Memory B cell (primary cell): ENCODE measurements around the gene RIT2.

ENCODE experiments used
- ATAC-seq: fragments of 150-1000 bp; cut with Tn5 transposase; 2 replicates; pipeline ENCODE4 v1.10.0; 2021; ENCODE audit warnings: low read depth, mild to moderate bottlenecking, moderate library complexity
- DNase-seq, 2 donors: peaks; one replicate each; pipeline ENCODE4 v3.0.0; 2022; ENCODE audit warnings: low spot score in 2 of 2
- H3K27ac Mint-ChIP-seq: one replicate; pipeline ENCODE4 v1.8.0; 2022; ENCODE audit warnings: mild to moderate bottlenecking, moderate library complexity, mixed read lengths
- H3K27me3 Mint-ChIP-seq: one replicate; pipeline ENCODE4 v1.8.0; 2022; ENCODE audit warnings: mixed read lengths
- H3K36me3 Mint-ChIP-seq: one replicate; pipeline ENCODE4 v1.8.0; 2022; ENCODE audit warnings: mild to moderate bottlenecking, mixed read lengths
- H3K4me1 Mint-ChIP-seq: one replicate; pipeline ENCODE4 v1.8.0; 2022; ENCODE audit warnings: mixed read lengths
- H3K4me3 Mint-ChIP-seq: one replicate; pipeline ENCODE4 v1.8.0; 2022; ENCODE audit warnings: mild to moderate bottlenecking, moderate library complexity, mixed read lengths
- H3K9me3 Mint-ChIP-seq: one replicate; pipeline ENCODE4 v1.8.0; 2022; ENCODE audit warnings: mixed read lengths

RIT2 gene

DNA sequence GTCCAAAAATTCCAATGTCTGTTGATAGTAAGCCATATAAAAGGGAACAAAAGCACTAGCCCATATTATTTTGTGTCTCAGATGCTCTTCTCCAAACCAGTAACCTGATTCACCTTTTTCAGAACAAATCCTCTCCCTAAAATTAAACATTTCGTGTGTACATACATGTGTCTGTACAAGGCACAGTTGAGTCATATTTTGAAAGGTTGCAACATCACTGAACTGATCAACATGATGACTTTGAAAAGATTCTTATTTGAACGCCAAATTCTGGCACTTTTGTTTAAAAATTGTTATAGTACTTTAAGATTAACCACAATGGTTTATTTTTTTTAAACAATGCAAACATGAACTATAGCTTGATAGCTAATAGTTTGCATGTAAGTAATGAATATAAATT is 102.5 kb downstream of the RIT2 start:
- Mint-ChIP-seq H3K4me3 (no peak overlapping the region), H3K27me3 (no peaks in the 10 kb centered on the region), H3K9me3 (peaks cover 5% of the 10 kb centered on the region), H3K4me1 (no peaks in the 10 kb centered on the region), H3K36me3 (no peaks in the 10 kb centered on the region), H3K27ac (no peak overlapping the region)
- no peak for ATAC-seq
- DNase-seq = no peak

DNA sequence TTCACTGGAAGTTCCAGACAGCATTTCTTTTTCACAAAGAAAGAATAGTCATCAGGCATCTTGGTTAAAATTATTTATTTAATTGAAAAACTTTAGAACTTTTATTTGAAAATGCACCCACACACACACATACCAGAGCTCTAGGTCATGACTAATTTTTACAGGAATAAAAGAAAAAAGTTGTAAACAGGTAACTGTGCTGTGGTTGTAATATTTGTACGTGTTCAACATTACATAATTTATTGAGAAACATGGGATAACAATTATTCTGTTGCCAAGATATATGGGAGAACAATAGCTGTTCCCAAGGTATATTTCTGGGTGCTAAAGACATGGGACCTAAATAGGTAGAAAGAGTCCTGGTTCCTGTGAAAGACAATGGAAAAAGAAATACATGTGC is 104.9 kb downstream of the RIT2 start:
- H3K27me3 Mint-ChIP-seq = no peaks in the 10 kb centered on the region
- no peak overlapping the region for H3K27ac Mint-ChIP-seq
- ATAC-seq (no peak), DNase-seq (no peak)
- no peaks in the 10 kb centered on the region for H3K36me3 Mint-ChIP-seq
- H3K4me3 Mint-ChIP-seq = no peak overlapping the region
- H3K4me1 Mint-ChIP-seq = no peaks in the 10 kb centered on the region
- peaks cover 5% of the 10 kb centered on the region for H3K9me3 Mint-ChIP-seq

DNA sequence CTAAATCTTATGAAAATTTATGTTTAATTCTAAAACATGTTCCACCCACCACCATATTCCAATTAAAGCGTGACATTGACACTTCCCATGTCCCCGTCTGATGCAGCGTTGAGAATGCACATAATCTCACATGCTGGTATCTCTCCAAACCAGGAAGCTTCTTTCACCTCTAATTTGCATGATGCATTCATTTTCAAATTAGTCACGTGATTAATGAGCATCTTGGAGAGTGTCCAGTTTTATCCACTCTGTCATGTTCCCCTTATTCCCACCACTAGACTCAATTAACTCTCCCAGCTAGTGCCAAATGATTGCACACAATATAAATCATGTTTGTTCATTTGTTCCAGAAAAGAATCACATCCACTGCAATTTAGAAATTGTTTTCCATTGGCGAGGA is 105.8 kb downstream of the RIT2 start:
- ATAC-seq = no peak
- Mint-ChIP-seq H3K27me3 (no peaks in the 10 kb centered on the region), H3K4me1 (no peaks in the 10 kb centered on the region), H3K36me3 (no peaks in the 10 kb centered on the region), H3K4me3 (no peak overlapping the region), H3K9me3 (peaks cover 5% of the 10 kb centered on the region), H3K27ac (no peak overlapping the region)
- DNase-seq = no peak

DNA sequence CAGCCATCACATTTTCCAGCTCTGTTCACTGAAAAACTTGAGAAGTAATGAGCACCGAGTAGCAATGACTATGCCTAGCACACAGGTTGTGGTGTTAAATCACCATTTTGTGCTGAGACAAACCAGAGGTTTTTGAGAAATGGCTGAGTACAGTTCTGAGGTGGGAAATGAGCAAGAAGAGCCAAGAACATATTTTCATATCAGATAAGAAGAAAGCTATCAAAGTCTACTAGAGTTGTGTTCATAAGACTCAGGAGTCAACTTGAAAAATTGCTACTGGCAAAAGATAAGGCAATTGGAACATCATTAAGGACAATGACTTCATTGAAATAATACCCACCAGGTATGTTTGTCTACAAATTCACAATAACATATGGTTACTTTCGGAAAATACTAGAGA is 108.1 kb downstream of the RIT2 start:
- Mint-ChIP-seq H3K9me3 (peaks cover 3% of the 10 kb centered on the region), H3K27me3 (no peaks in the 10 kb centered on the region), H3K36me3 (no peaks in the 10 kb centered on the region), H3K27ac (no peak overlapping the region), H3K4me1 (no peaks in the 10 kb centered on the region), H3K4me3 (no peak overlapping the region)
- DNase-seq (no peak), ATAC-seq (no peak)

DNA sequence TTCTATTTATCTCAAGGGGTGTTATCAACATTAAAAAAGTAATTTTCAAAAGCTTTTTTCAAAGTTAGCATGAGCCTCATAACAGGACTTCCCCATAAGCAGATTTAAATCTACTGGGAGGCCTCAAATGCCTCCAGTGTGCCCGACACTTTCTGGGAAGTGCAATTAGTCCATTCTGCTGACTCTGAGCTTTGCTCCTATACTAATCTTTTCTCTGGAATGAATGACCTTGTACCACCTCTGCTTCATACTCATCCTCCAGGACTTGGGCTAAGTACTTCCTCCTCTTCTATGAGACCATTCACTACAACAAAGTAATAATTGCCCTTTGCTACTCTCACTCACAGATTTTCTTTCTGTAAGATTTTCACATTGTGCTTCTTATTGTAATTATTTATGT is 111.1 kb downstream of the RIT2 start:
- ATAC-seq (no peak), DNase-seq (no peak)
- H3K27me3 Mint-ChIP-seq = no peaks in the 10 kb centered on the region
- no peak overlapping the region for H3K4me3 Mint-ChIP-seq
- H3K4me1 Mint-ChIP-seq = no peaks in the 10 kb centered on the region
- H3K27ac Mint-ChIP-seq = no peak overlapping the region
- H3K36me3 Mint-ChIP-seq = no peaks in the 10 kb centered on the region
- peaks cover 2% of the 10 kb centered on the region for H3K9me3 Mint-ChIP-seq

GRCh38 chr18:43001821-43002220 is 113.7 kb downstream of the RIT2 start:
- peaks cover 2% of the 10 kb centered on the region for H3K9me3 Mint-ChIP-seq
- H3K4me3 Mint-ChIP-seq = no peak overlapping the region
- ATAC-seq (no peak), DNase-seq (no peak)
- no peak overlapping the region for H3K27ac Mint-ChIP-seq
- H3K27me3 Mint-ChIP-seq = no peaks in the 10 kb centered on the region
- no peaks in the 10 kb centered on the region for H3K4me1 Mint-ChIP-seq
- no peaks in the 10 kb centered on the region for H3K36me3 Mint-ChIP-seq

DNA sequence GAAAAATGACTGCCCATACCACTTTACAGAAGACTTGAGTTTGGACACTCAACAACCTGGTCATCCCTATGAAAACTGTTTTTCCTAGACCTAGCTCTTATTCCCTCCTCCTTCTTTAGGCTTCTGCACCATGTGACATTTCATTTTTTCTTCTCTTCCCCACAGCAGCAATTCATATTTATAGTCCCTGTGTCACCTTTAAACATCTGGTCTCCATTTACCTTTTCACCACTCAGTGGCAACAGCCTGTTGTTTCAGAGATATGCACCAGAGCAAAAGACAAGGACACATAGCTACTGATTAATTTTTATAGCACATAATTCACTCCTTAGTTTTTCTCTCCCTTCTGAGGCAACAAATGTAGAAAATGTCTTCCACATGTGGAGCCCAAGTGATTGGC is 118.7 kb downstream of the RIT2 start:
- peaks cover 5% of the 10 kb centered on the region for H3K9me3 Mint-ChIP-seq
- no peaks in the 10 kb centered on the region for H3K36me3 Mint-ChIP-seq
- no peak overlapping the region for H3K27ac Mint-ChIP-seq
- ATAC-seq (no peak), DNase-seq (no peak)
- H3K4me3 Mint-ChIP-seq = no peak overlapping the region
- H3K4me1 Mint-ChIP-seq = no peaks in the 10 kb centered on the region
- no peaks in the 10 kb centered on the region for H3K27me3 Mint-ChIP-seq

DNA sequence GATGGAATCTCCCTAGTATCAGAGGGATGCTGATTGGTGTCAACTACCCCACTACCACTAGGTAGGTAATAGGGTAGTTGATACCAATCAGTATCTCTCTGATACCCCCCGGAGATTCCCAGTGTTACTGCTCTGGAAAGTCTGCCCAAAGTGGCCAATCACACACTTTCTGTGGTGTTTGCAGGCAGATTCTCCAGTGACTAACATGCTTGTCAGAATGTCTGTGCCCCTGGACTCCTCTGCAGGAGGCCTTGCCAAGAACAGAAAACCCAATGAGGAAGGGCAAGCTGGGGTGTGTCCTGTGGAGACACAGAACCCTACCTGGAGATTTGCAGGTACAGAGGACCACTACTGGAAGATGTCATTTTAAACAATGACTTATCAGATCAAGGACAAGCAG is 135.1 kb downstream of the RIT2 start:
- Mint-ChIP-seq H3K27ac (no peak overlapping the region), H3K4me3 (no peak overlapping the region)

GRCh38 chr18:42977982-42978637 is 137.4 kb downstream of the RIT2 start:
- no peaks in the 10 kb centered on the region for H3K27me3 Mint-ChIP-seq
- no peaks in the 10 kb centered on the region for H3K4me1 Mint-ChIP-seq
- no peaks in the 10 kb centered on the region for H3K36me3 Mint-ChIP-seq
- no peak overlapping the region for H3K4me3 Mint-ChIP-seq
- DNase-seq = no peak
- ATAC-seq = no peak
- no peak overlapping the region for H3K27ac Mint-ChIP-seq
- peaks cover 4% of the 10 kb centered on the region for H3K9me3 Mint-ChIP-seq

More for the DNA sequence above, 135.1 kb downstream of the RIT2 start:
- Mint-ChIP-seq H3K36me3 (no peaks in the 10 kb centered on the region), H3K9me3 (peaks cover 4% of the 10 kb centered on the region), H3K4me1 (no peaks in the 10 kb centered on the region), H3K27me3 (no peaks in the 10 kb centered on the region)
- DNase-seq = no peak
- no peak for ATAC-seq

GRCh38 chr18:42976869-42977590 is 138.5 kb downstream of the RIT2 start:
- no peak for DNase-seq
- Mint-ChIP-seq H3K27ac (no peak overlapping the region), H3K27me3 (no peaks in the 10 kb centered on the region), H3K4me3 (no peak overlapping the region), H3K4me1 (no peaks in the 10 kb centered on the region), H3K36me3 (no peaks in the 10 kb centered on the region), H3K9me3 (peaks cover 4% of the 10 kb centered on the region)
- ATAC-seq = no peak

GRCh38 chr18:42969366-42969765 is 146.1 kb downstream of the RIT2 start:
- ATAC-seq = no peak
- H3K4me3 Mint-ChIP-seq = no peak overlapping the region
- H3K9me3 Mint-ChIP-seq = no peaks in the 10 kb centered on the region
- H3K27ac Mint-ChIP-seq = no peak overlapping the region
- no peaks in the 10 kb centered on the region for H3K36me3 Mint-ChIP-seq
- DNase-seq = no peak
- no peaks in the 10 kb centered on the region for H3K27me3 Mint-ChIP-seq
- no peaks in the 10 kb centered on the region for H3K4me1 Mint-ChIP-seq

- peaks cover 3% of the 10 kb centered on the region for H3K9me3 Mint-ChIP-seq
- ATAC-seq = no peak
- no peak overlapping the region for H3K27ac Mint-ChIP-seq
- no peak for DNase-seq
- no peaks in the 10 kb centered on the region for H3K4me1 Mint-ChIP-seq
- H3K27me3 Mint-ChIP-seq = no peaks in the 10 kb centered on the region
- H3K4me3 Mint-ChIP-seq = no peak overlapping the region
- no peaks in the 10 kb centered on the region for H3K36me3 Mint-ChIP-seq
These were observed 154.2 kb downstream of the RIT2 start for GRCh38 chr18:42961298-42961697.

DNA sequence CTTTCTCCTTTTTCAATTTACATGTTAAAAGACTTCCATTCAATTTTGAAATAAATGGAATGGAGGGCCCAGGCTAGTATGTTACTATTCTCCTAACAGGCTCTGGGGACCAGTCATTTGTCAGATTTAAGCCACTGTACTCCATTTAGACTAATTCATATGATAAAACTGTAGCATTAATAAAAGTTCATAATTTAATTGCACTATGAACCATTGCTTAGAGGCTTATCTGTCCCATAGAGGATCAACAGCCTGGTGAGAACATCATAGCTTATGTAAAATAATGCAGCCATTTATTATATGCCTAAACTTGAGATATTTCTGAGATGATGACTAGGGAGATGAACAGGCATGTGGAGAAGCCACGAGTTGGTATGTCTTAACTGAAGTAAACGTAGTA is 156.0 kb downstream of the RIT2 start:
- Mint-ChIP-seq H3K27me3 (no peaks in the 10 kb centered on the region), H3K4me1 (no peaks in the 10 kb centered on the region), H3K27ac (no peak overlapping the region), H3K4me3 (no peak overlapping the region), H3K36me3 (no peaks in the 10 kb centered on the region), H3K9me3 (peaks cover 5% of the 10 kb centered on the region)
- DNase-seq (no peak), ATAC-seq (no peak)

GRCh38 chr18:42958353-42958752 is 157.1 kb downstream of the RIT2 start:
- no peak overlapping the region for H3K4me3 Mint-ChIP-seq
- H3K4me1 Mint-ChIP-seq = no peaks in the 10 kb centered on the region
- H3K27ac Mint-ChIP-seq = no peak overlapping the region
- no peak for DNase-seq
- peaks cover 5% of the 10 kb centered on the region for H3K9me3 Mint-ChIP-seq
- H3K36me3 Mint-ChIP-seq = no peaks in the 10 kb centered on the region
- no peak for ATAC-seq
- no peaks in the 10 kb centered on the region for H3K27me3 Mint-ChIP-seq

GRCh38 chr18:42956287-42956686 is 159.2 kb downstream of the RIT2 start:
- H3K4me1 Mint-ChIP-seq = no peaks in the 10 kb centered on the region
- H3K27me3 Mint-ChIP-seq = no peaks in the 10 kb centered on the region
- ATAC-seq = no peak

More at GRCh38 chr18:42956287-42956686, 159.2 kb downstream of the RIT2 start:
- no peaks in the 10 kb centered on the region for H3K36me3 Mint-ChIP-seq
- no peak for DNase-seq
- H3K27ac Mint-ChIP-seq = no peak overlapping the region
- no peak overlapping the region for H3K4me3 Mint-ChIP-seq
- H3K9me3 Mint-ChIP-seq = peaks cover 5% of the 10 kb centered on the region
